HG03280 (cell line): Measurements from ENCODE around the gene ZNF184.

ENCODE experiments used
- ATAC-seq: cut with Tn5 transposase; IDR thresholded peaks from one replicate; pipeline ENCODE4 v1.9.1; 2021; ENCODE audit warnings: mild to moderate bottlenecking, moderate library complexity; ENCODE audit not compliant: unreplicated experiment

ZNF184 gene

GRCh38 chr6:27472617-27473400 lies at the start of gene ZNF184:
Gene ZNF184 (minus strand): TSS chr6:27473105. CDS start chr6:27472294, 811 bp downstream.
- ATAC-seq: peak; percentile 82

- peak; percentile 75 for ATAC-seq
These were observed 46.2 kb upstream of the ZNF184 start for GRCh38 chr6:27518881-27519795.

GRCh38 chr6:27517928-27518787 lies 45.3 kb upstream of the ZNF184 start:
- no peak for ATAC-seq

GRCh38 chr6:27517238-27517637 lies 44.3 kb upstream of the ZNF184 start:
- no peak for ATAC-seq

GRCh38 chr6:27514906-27515495 lies 42.1 kb upstream of the ZNF184 start:
- no peak for ATAC-seq

GRCh38 chr6:27512525-27512924 lies 39.6 kb upstream of the ZNF184 start:
- ATAC-seq: no peak

- ATAC-seq: no peak
These were observed 34.4 kb upstream of the ZNF184 start for GRCh38 chr6:27507041-27507956.

GRCh38 chr6:27505209-27506027 lies 32.5 kb upstream of the ZNF184 start:
- ATAC-seq: no peak

- ATAC-seq: peak; percentile 36
These were observed 30.6 kb upstream of the ZNF184 start for GRCh38 chr6:27503436-27504030.

GRCh38 chr6:27502508-27503435 lies 29.9 kb upstream of the ZNF184 start:
- ATAC-seq: peak; percentile 56

GRCh38 chr6:27501187-27501586 lies 28.3 kb upstream of the ZNF184 start:
- no peak for ATAC-seq

- no peak for ATAC-seq
These were observed 27.3 kb upstream of the ZNF184 start for GRCh38 chr6:27500177-27500576.

- ATAC-seq: peak; percentile 48
These were observed 22.7 kb upstream of the ZNF184 start for GRCh38 chr6:27495386-27496135.

- no peak for ATAC-seq
These were observed 22.1 kb upstream of the ZNF184 start for GRCh38 chr6:27494987-27495385.

GRCh38 chr6:27494103-27494502 lies 21.2 kb upstream of the ZNF184 start:
- ATAC-seq: no peak

GRCh38 chr6:27492631-27493190 lies 19.8 kb upstream of the ZNF184 start:
- no peak for ATAC-seq
